GM19023 (cell line): Measurements from ENCODE around the gene IFT57.
"Not testable (repeated sequence)": the region's sequence is repeated elsewhere in the genome, so short reads cannot be mapped to it uniquely, and the experiment has no call there.

ENCODE experiments used
- ATAC-seq: cut with Tn5 transposase; IDR thresholded peaks from one replicate; pipeline ENCODE4 v1.9.1; 2021; ENCODE audit warnings: mild to moderate bottlenecking, moderate library complexity; ENCODE audit not compliant: unreplicated experiment

IFT57 gene

GRCh38 chr3:108171106-108171505, 51.1 kb downstream of the IFT57 start:
- no peak for ATAC-seq

DNA sequence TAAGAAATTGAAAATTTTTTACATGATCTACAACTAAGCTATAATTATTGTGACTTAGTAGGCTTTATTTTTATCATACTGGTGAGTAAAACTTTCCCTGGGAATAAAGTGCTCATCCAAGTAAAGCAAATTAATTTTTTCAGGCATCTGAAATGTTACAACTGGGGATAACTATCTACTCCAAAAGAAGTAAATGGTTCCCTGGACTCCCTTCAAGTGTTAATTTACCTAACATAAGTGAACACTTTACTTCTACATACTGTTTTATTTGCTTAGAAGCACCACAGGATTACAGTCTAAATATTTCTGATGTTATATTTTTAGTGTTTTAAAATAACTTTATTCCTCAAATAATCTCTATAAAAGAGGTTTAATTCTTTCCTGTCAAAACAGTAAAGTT, 57.8 kb downstream of the IFT57 start:
- ATAC-seq = no peak

- ATAC-seq = no peak
These were observed 62.4 kb downstream of the IFT57 start for GRCh38 chr3:108159865-108160264.

DNA sequence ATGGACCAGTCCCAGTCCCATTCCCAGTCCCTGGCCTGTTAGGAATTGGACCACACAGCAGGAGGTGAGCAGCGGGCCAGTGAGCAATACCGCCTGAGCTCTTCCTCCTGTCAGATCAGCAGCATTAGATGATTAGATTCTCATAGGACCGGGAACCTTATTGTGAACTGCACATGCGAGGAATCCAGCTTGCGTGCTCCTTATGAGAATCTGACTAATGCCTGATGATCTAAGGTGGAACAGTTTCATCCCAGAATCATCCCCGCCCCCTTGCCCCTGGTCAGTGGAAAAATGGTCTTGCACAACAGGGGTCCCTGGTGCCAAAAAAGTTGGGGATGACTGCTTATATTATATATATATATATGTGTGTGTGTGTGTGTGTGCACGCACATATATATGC, 63.1 kb downstream of the IFT57 start:
- no peak for ATAC-seq

DNA sequence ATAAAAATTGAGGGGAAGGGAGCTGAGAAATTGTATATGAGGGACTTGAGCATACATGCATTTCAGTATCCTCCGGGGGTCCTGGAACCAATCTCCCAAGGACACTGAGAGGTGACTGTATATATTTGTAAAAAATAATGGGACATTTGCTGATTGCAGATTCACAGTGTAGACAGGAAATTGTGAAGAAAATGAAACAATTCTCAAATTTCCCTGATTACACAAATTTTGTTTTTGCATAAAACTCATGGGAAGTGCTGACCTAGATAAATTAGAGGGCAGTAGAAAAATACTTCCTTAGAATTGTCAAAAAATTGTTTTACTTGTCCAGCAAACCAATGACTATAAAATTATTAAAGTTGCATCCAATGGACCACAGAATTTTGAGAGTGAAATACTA, 64.0 kb downstream of the IFT57 start:
- no peak for ATAC-seq

- no peak for ATAC-seq
These were observed 65.0 kb downstream of the IFT57 start for GRCh38 chr3:108157273-108157672.

GRCh38 chr3:108156312-108156853, 65.8 kb downstream of the IFT57 start:
- no peak for ATAC-seq

DNA sequence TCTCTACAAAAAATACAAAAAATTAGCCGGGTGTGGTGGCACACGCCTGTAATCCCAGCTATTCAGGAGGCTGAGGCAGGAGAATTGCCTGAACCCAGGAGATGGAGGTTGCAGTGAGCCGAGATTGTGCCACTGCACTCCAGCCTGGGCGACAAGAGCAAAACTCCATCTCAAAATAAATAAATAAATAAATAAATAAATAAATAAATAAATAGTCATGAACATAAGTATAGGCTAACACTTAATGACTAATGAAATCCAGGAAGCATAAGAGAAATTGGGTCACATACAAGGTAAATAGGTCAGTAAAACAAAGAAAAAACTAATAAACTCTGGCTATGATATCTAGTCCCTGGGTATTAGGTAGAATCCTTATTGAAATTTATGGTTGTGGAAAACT, 66.6 kb downstream of the IFT57 start:
- not testable (repeated sequence) for ATAC-seq

DNA sequence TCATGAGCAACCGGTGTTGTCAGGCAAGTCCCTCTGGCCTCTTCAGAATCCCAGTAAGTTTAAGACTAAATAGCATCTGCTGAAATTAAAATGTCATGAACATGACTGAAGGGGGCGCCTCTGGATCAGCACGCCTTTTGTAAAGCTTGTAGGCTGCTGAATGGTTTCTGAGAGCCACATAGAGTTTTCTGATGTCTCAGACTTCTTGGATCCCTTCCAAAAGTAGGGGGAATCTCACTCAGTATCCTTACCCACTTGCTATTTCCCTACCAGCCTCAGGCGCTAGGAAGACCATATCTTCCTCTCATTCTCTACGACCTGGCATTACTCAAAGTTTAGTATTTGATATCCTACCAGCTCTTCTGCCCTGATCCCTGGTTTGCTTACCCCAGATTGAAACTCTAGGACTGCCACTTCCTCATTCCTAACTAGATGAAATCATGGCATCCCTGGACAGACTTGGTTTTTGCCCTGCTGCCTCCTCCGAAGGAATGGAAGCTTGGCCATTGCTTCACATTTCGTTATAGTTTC, 68.7 kb downstream of the IFT57 start:
- peak; percentile 73 for ATAC-seq

DNA sequence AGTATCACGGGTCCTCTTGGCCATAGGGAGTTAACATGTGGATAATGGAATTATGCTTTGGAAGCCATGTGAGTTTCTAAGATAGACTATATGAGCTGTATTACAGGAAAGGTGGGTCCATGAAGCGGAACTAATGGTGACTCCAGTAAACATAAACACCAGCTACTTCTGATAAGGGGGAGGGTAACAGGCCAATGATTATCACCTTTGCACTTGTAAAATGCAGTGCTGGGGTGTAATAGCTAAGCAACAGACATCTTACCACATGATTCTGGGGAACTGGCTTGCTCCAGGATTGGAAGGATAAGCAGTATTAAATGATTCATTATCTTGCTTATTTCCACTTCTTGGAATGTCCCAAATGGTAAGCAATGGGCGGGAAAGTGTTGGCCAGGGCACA, 70.0 kb downstream of the IFT57 start:
- no peak for ATAC-seq

- ATAC-seq = no peak
These were observed 72.0 kb downstream of the IFT57 start for GRCh38 chr3:108150200-108150599.

DNA sequence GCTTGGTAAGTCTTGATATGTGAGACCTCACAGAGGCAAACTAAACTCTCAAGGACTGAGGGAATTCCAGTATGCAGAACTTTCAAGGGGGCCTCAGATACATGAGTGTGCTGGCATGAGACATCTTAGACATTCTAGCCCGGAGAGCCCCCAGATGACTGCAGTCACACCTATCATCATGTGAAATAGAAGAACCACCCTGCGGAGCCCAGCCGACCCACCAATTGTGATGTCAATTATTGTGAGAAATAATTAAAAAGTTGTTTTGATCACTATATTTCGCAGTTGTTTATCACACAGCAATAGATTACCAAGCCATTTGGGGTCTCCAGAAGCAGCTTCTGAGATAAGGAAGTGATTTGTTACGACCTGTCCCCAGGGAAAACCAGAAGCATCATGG, 76.1 kb downstream of the IFT57 start:
- no peak for ATAC-seq

- ATAC-seq = no peak
These were observed 76.6 kb downstream of the IFT57 start for GRCh38 chr3:108145578-108145977.

- ATAC-seq = no peak
These were observed 84.8 kb downstream of the IFT57 start for GRCh38 chr3:108137460-108137814.

GRCh38 chr3:108136561-108137459, 85.4 kb downstream of the IFT57 start:
- no peak for ATAC-seq

GRCh38 chr3:108134555-108134880, 87.7 kb downstream of the IFT57 start:
- peak; percentile 35 for ATAC-seq

- ATAC-seq = peak; percentile 44
These were observed 88.2 kb downstream of the IFT57 start for GRCh38 chr3:108133858-108134554.

- no peak for ATAC-seq
These were observed 89.2 kb downstream of the IFT57 start for GRCh38 chr3:108133048-108133369.

DNA sequence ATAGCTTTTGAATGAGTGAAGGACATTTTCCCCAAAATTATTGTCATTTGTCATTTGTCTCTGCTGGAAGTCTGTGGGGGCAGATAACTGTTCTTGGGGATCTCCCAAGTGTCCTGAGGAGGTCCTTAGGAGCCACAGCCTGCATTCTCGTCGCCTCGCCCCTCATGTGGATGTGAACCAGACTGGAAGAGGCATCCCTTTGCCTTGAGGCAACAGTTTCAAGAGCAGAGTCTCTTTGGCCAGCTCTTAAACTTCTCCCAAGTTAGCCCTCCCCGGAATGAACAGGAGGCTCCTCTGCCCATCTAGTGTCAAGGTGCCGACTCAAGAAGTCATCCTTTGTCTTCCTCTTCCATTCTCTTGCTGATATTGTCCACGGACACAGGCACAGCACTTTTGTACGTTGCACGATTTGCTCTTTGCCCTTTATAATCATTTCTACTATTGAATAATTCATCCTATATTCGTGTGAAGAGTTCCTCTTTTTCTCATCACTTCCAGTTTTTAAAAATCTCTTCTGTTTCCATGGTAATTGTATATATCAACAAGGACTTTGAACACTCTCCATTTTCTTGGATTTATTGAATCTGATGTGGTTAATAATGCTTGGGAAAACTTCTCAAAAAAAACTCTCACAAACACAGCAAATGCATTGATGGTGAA, 90.6 kb downstream of the IFT57 start:
- ATAC-seq = no peak

- ATAC-seq = no peak
These were observed 91.3 kb downstream of the IFT57 start for GRCh38 chr3:108130701-108131474.

GRCh38 chr3:108130236-108130635, 92.0 kb downstream of the IFT57 start:
- no peak for ATAC-seq
